Posterior vena cava (tissue), 2 donors: Measurements from ENCODE around the gene PLA2G15. TPM values are rescaled to one million over a fixed set of nuclear protein-coding genes. Genes with fewer than 3 reads are reported as not detected.
A peak's percentile ranks its signal among the peaks of the same experiment; 100 is the strongest.

Experiments
- DNase-seq: peaks from one replicate; pipeline ENCODE4 v3.0.0-alpha.2; 2020; ENCODE audit warnings: low spot score
- intact Hi-C, 2 donors: fragments of 100-400 bp; cut with DNase I; formaldehyde crosslinking; loops; one replicate each; pipeline versions ENCODE4 v1.14.1 to v1.14.2; 2022 to 2023
- total RNA-seq, 2 donors: library from RNA; stranded (reverse); fragmentation: NEBNext Ultra II Directional; extraction: Animal tissue kit (Norgen Biotek cat#: 25700); gene quantifications; one replicate each; pipeline ENCODE4 v1.2.1, GENCODE V29; 2021
- donor health status: DM: yes; HTN: yes; CAD: no.
- donor health status: DM: yes; HTN: yes; CAD: no.

The PLA2G15 gene
- total RNA-seq, 2 donors from 2014 or later, result 11.6 to 21.9 TPM

GRCh38 chr16:68242926-68243858 is 2.0 kb upstream of the PLA2G15 start:
- no peak for DNase-seq
- intact Hi-C loops, result no loop called here

- intact Hi-C loops, result no loop called here
- DNase-seq, result peak; percentile 81
Observed at GRCh38 chr16:68244481-68244902, 681 bp upstream of the PLA2G15 start.

- intact Hi-C loops, result no loop called here
Observed at GRCh38 chr16:68246121-68246520, 948 bp downstream of the PLA2G15 start.

DNA sequence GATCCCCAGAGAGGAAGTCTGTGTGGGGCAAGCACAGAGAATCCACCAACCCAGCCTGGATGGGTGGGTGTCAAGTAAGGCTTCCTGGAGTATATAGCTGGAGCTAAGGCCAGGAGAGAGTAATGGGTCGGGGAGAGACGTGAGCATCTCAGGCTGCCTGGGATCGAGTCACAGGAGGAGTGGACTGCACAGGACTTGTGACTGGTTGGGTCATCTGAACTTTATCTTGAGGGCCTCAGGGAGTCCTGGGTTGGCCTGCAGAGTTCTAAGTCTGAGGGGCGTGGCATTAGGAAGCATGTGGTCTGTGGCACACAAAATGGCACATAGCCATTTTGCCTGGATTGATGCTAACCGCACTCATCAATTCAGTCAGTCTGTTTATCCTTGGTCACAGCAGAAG is 1.5 kb downstream of the PLA2G15 start:
- peak; percentile 77 for DNase-seq
- intact Hi-C loops, result no loop called here

More at GRCh38 chr16:68246121-68246520, 948 bp downstream of the PLA2G15 start:
- peak; percentile 43 for DNase-seq

- DNase-seq, result no peak
- intact Hi-C loops, result no loop called here
Observed at GRCh38 chr16:68247400-68247799, 2.2 kb downstream of the PLA2G15 start.

- intact Hi-C loops, result no loop called here
- no peak for DNase-seq
Observed at GRCh38 chr16:68247932-68248331, 2.8 kb downstream of the PLA2G15 start.

DNA sequence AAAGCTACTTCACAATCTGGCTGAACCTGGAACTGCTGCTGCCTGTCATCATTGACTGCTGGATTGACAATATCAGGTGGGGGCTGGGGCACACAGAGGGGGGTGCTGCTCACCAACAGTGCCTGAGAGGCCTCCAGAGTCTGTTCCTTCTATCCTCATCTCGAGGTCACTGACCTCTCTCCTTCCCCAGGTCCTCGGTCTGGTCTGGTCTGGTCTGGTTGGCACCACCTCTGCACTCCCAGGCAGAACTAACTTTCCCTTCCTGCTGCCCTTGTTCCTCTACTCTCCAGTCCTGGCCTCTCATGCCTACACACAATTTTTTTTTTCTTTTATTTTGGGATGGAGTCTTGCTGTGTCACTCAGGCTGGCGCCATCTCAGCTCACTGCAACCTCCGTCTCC is 4.2 kb downstream of the PLA2G15 start:
- intact Hi-C loops, result no loop called here
- DNase-seq, result no peak

DNA sequence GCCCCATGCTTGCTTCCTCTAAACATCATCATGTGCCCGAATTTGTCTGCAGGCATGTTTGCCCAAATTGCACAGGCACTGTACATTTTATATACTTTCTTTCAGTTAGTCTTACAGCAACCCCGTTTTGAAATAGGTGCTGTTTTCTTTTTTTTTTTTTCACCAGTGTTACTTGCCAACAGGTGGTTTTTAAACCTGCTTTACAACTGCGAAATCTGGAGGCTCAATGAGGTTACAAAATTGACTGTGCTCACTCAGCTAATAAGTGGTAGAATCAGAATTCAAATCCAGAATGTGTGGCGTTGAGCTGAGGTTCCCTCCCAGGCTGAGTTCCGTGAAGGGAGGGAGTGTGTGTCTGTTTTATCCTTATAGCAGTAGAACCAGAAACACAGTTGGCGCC is 5.8 kb downstream of the PLA2G15 start:
- no peak for DNase-seq

GRCh38 chr16:68251832-68252231 is 6.7 kb downstream of the PLA2G15 start:
- intact Hi-C loops, result no loop called here
- DNase-seq, result no peak

More for the DNA sequence above, 5.8 kb downstream of the PLA2G15 start:
- intact Hi-C loops, result no loop called here

GRCh38 chr16:68252383-68252782 is 7.2 kb downstream of the PLA2G15 start:
- DNase-seq, result no peak
- intact Hi-C loops, result no loop called here

DNA sequence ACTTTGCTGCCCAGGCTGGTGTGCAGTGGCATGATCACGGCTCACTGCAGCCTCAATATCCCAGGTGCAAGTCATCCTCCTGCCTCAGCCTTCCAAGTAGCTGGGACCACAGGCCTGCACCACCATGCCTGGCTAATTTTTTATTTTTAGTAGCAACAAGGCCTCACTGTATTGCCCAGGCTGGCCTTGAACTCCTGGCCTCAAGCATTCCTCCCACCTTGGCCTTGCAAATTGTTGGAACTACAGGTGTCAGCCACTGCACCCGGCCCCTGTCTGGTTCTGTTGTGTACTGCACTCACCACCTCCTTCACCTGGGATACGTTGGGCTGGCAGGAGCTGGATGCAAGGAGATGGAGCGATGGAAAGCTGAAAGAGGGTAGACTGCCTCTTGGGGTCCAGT is 8.5 kb downstream of the PLA2G15 start:
- intact Hi-C loops, result no loop called here
- DNase-seq, result no peak

DNA sequence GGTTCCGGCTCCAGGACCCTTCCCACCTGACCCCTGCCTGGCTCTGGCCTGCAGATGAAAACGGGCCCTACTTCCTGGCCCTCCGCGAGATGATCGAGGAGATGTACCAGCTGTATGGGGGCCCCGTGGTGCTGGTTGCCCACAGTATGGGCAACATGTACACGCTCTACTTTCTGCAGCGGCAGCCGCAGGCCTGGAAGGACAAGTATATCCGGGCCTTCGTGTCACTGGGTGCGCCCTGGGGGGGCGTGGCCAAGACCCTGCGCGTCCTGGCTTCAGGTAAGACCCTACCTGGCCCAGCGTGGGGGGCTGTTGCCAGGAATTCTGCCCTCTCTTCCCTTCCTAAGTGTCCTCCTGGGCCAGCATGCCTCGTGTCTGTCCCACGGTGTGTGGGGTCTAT is 10.5 kb downstream of the PLA2G15 start:
- intact Hi-C loops, result no loop called here

DNA sequence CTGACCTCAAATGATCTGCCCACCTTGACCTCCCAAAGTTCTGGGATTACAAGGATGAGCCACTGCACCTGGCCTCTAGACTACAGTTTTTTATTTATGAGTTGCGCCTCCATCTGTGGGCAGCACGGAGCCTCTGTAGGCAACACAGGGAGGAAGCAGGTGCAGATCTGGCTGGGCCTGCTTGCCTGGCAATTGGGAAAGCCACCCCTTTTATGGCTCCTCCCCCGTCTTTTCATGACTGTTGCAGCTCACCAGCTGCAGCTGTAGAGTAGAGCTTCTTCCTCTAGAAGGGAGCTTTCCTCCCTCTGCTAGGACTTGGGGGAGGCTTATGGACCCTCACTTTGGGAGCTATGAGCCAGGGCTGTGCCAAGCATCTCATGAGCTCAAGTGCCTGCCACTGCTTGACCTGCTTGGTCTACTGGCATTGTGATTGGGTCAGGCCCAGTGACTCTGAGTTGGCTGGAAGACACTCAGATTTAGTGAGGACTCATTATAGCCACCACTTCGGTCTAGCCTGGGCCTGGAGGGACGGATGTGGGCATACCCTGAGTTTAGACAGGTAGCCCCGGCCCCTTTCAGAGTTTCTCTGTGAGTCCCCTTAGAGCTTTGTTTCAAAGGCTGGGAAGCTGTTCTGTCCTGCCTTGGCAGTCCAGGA is 12.2 kb downstream of the PLA2G15 start:
- no peak for DNase-seq
- intact Hi-C loops, result no loop called here

More for the DNA sequence above, 10.5 kb downstream of the PLA2G15 start:
- no peak for DNase-seq

GRCh38 chr16:68257906-68258800 is 13.0 kb downstream of the PLA2G15 start:
- DNase-seq, result no peak
- intact Hi-C loops, result no loop called here

GRCh38 chr16:68259007-68259825 is 14.0 kb downstream of the PLA2G15 start:
- intact Hi-C loops, result no loop called here
- DNase-seq, result no peak

GRCh38 chr16:68263559-68264127 is 18.5 kb downstream of the PLA2G15 start:
- intact Hi-C loops, result loop anchor here in 1 of 2 donors (5.0 kb wide), 1 partner anchor 64 kb away; no protein-coding TSS in a partner anchor
- no peak for DNase-seq

DNA sequence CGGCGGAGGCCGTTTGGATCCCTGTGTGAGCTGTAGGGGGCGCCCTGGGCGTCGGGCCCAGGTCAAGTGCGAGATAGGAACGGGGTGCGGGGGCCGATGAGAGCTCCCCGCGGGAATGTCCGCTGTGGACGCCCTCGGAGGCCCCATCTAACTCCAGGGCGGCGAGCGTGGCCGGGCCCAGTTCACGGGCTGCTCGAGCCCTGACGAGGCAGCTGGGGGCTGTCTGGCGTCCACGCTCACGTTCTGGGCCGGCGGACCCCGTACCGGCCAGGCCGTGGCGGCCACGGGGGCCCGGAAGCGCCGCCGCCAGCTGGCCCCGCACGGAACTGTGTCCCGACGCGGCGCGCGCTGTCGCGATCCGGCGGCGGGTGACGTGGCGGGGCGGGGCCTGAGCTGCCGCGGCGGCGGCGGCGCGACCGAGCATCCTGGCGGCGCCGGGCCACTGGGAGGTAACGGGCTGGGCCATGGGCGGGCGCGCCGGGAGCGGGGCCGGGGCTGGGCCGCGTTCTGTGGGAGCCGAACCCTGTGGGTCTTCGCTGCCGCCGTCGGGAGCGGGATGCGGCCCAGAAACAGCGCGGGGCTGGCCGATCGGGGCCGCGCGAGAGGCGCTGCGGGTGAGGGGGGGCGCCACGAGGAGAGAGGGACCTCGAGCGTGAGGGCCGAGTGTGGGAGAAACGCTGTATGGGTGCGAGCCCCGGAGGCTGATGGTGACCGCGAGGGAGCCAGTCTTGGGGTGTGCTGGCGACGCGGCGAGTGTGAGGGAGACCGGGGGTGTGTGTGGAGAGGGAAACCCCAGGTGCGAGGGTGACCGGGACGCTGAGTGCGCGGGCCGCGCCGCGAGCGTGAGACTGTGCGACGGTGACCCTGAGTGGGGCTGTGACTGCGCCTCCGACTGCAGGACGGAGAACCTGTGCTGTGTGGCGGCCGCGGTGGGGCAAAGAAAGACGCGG is 19.2 kb downstream of the PLA2G15 start, which contains the start of gene SLC7A6:
Gene SLC7A6 (plus strand): TSS at position 399 of the 950 bp plus-strand sequence. CDS start 10,201 bp downstream, outside the sequence.
- peak; percentile 93 for DNase-seq
- intact Hi-C loops, result loop anchor here in 1 of 2 donors (5.0 kb wide), 1 partner anchor 63 kb away; no protein-coding TSS in a partner anchor
